HCT116 (cell line): ENCODE measurements around the gene NUP153. TPM values are rescaled to one million over a fixed set of nuclear protein-coding genes. Genes with fewer than 3 reads are reported as not detected.

ENCODE experiments used
- ATAC-seq: fragments of 200-7000 bp; cut with Tn5 transposase; 2 replicates; pipeline ENCODE4 v1.9.1; 2020; ENCODE audit warnings: mild to moderate bottlenecking, moderate library complexity
- BruUV-seq: library from RNA; stranded (reverse); fragments of 400-500 nt; replicated peaks from 2 replicates; lab custom pipeline; 2021; lab: Mats Ljungman, UMichigan
- CTCF ChIA-PET: fragments of 300-600 bp; sonication (Branson Sonifier 250); formaldehyde crosslinking; loops from one replicate; lab custom pipeline; 2021; ENCODE audit warnings: antibody characterized with exemption; lab: Charles Lee
- POLR2A ChIA-PET: fragments of 300-600, 350-600 bp; sonication (Branson Sonifier 250); formaldehyde crosslinking; loops from one replicate; lab custom pipeline; 2021; ENCODE audit warnings: antibody characterized with exemption; lab: Charles Lee
- RAD21 ChIA-PET, 2 experiments: fragments of 300-600 bp; sonication (Branson Sonifier 250); formaldehyde crosslinking; loops; one replicate each; lab custom pipeline; 2023; ENCODE audit warnings: low total read pairs in 2 of 2; ENCODE audit not compliant: uncharacterized antibody in 2 of 2, unreplicated experiment in 2 of 2, low non-redundant PET in 1 of 2; lab: Charles Lee
- DNase-seq: peaks from one replicate; pipeline ENCODE4 v3.0.0-alpha.2; 2010; ENCODE audit warnings: low read depth, low spot score
- H2AFZ ChIP-seq: fragments of 200-600 bp; shearing (Covaris generic), sonication (generic); 2 replicates; pipeline ENCODE4 v1.6.1; 2017; ENCODE audit warnings: low read depth, mixed run types, mixed read lengths, antibody characterized with exemption, low read length; ENCODE audit not compliant: poor library complexity, severe bottlenecking
- H3K27ac ChIP-seq: 2 replicates; pipeline ENCODE4 v1.5.1; 2012; ENCODE audit warnings: low read depth, low read length
- H3K27me3 ChIP-seq: fragments of 200-600 bp; sonication (generic); 2 replicates; pipeline ENCODE4 v1.6.1; 2016; ENCODE audit warnings: mixed run types, low read length, mixed read lengths; ENCODE audit not compliant: insufficient read depth
- H3K36me3 ChIP-seq, 2 experiments: fragments of 200-500 bp in 1 of 2; fragments of 200-600 bp in 1 of 2; sonication (Bioruptor generic) in 1 of 2; sonication (generic) in 1 of 2; 2 replicates each; pipeline versions ENCODE4 v1.5.1 to v1.6.1; 2014 to 2016; ENCODE audit warnings: low read length in 2 of 2, inconsistent platforms in 1 of 2, mixed read lengths in 1 of 2, mixed run types in 1 of 2; ENCODE audit not compliant: insufficient read depth in 2 of 2, control insufficient read depth in 1 of 2
- H3K4me1 ChIP-seq, 2 experiments: fragments of 200-600 bp in 1 of 2; sonication (generic) in 1 of 2; 2 replicates each; pipeline versions ENCODE4 v1.5.1 to v1.6.1; 2012 to 2017; ENCODE audit warnings: low read length in 2 of 2, inconsistent platforms in 1 of 2, mild to moderate bottlenecking in 1 of 2, mixed read lengths in 1 of 2, mixed run types in 1 of 2, moderate library complexity in 1 of 2; ENCODE audit not compliant: insufficient read depth in 2 of 2, control insufficient read depth in 1 of 2
- H3K4me2 ChIP-seq: fragments of 200-600 bp; sonication (generic); 2 replicates; pipeline ENCODE4 v1.6.1; 2017; ENCODE audit warnings: mixed run types, low read length, mixed read lengths
- H3K4me3 ChIP-seq, 2 experiments: fragments of 200-600 bp in 1 of 2; sonication (generic) in 1 of 2; replicated peaks in 1 of 2; 2 replicates each; pipeline ENCODE4 v1.5.1; 2011 to 2016; ENCODE audit warnings: low read length in 2 of 2, control low read depth in 1 of 2, low read depth in 1 of 2, mild to moderate bottlenecking in 1 of 2, mixed read lengths in 1 of 2, mixed run types in 1 of 2
- H3K79me2 ChIP-seq: fragments of 200-600 bp; sonication (generic); 2 replicates; pipeline ENCODE4 v1.6.1; 2017; ENCODE audit warnings: mild to moderate bottlenecking, mixed run types, low read length, moderate library complexity, mixed read lengths; ENCODE audit not compliant: insufficient read depth
- H3K9ac ChIP-seq: fragments of 200-600 bp; sonication (generic); 2 replicates; pipeline ENCODE4 v1.6.1; 2016; ENCODE audit warnings: low read length, mixed read lengths
- H3K9me2 ChIP-seq: fragments of 200-600 bp; sonication (generic), shearing (Covaris generic); 2 replicates; pipeline ENCODE4 v1.6.1; 2017; ENCODE audit warnings: mixed run types, mild to moderate bottlenecking, moderate library complexity; ENCODE audit not compliant: insufficient read depth
- H3K9me3 ChIP-seq, 2 experiments: fragments of 200-500 bp in 1 of 2; fragments of 200-600 bp in 1 of 2; sonication (Bioruptor generic) in 1 of 2; sonication (generic) in 1 of 2; 2 replicates each; pipeline ENCODE4 v1.6.1; 2014 to 2017; ENCODE audit warnings: low read length in 2 of 2, mixed read lengths in 2 of 2, inconsistent platforms in 1 of 2, low read depth in 1 of 2, mild to moderate bottlenecking in 1 of 2, mixed run types in 1 of 2, moderate library complexity in 1 of 2; ENCODE audit not compliant: control insufficient read depth in 1 of 2, insufficient read depth in 1 of 2
- H4K20me1 ChIP-seq: fragments of 200-600 bp; sonication (generic), shearing (Covaris generic); 2 replicates; pipeline ENCODE4 v1.6.1; 2017; ENCODE audit warnings: mixed run types, mild to moderate bottlenecking, moderate library complexity; ENCODE audit not compliant: insufficient read depth
- CEBPB ChIP-seq: IDR thresholded peaks from 2 replicates; pipeline ENCODE4 v1.6.1; 2012; ENCODE audit warnings: low read depth
- CTCF ChIP-seq, 3 experiments: fragments of 200-600 bp in 1 of 3; sonication (generic) in 1 of 3; IDR thresholded peaks in 2 of 3; conservative IDR thresholded peaks in 1 of 3; 2 replicates each; pipeline ENCODE4 v1.5.1; 2012 to 2017; ENCODE audit warnings: low read depth in 2 of 3, low read length in 2 of 3, antibody characterized with exemption in 1 of 3, borderline replicate concordance in 1 of 3, control low read depth in 1 of 3, mild to moderate bottlenecking in 1 of 3, mixed read lengths in 1 of 3, mixed run types in 1 of 3, moderate library complexity in 1 of 3; ENCODE audit not compliant: insufficient read depth in 1 of 3
- EZH2 ChIP-seq: fragments of 200-600 bp; sonication (generic); IDR thresholded peaks from 2 replicates; pipeline ENCODE4 v1.6.1; 2017; ENCODE audit warnings: antibody characterized with exemption, mixed run types
- EZH2phosphoT487 ChIP-seq: fragments of 200-600 bp; IDR thresholded peaks from 2 replicates; pipeline ENCODE4 v1.6.1; 2018; ENCODE audit warnings: antibody characterized with exemption, borderline replicate concordance
- FOSL1 ChIP-seq: IDR thresholded peaks from 2 replicates; pipeline ENCODE4 v1.6.1; 2012; ENCODE audit warnings: low read depth
- POLR2A ChIP-seq: IDR thresholded peaks from 2 replicates; pipeline ENCODE4 v1.7.0; 2011; ENCODE audit warnings: borderline replicate concordance; ENCODE audit not compliant: insufficient read depth, insufficient read length; ENCODE audit errors: extremely low read depth
- RAD21 ChIP-seq: IDR thresholded peaks from 2 replicates; pipeline ENCODE4 v1.6.1; 2012; ENCODE audit warnings: low read depth, mild to moderate bottlenecking
- SRF ChIP-seq: IDR thresholded peaks from 2 replicates; pipeline ENCODE4 v1.6.1; 2012; ENCODE audit warnings: low read depth
- ZFX ChIP-seq: fragments of 450-650 bp; IDR thresholded peaks from 2 replicates; pipeline ENCODE4 v1.6.1; 2017
- ZNF274 ChIP-seq: fragments of 200-500 bp; sonication (Bioruptor generic); IDR thresholded peaks from 2 replicates; pipeline ENCODE4 v1.6.1; 2014; ENCODE audit warnings: mild to moderate bottlenecking, low read depth, low read length, inconsistent platforms
- intact Hi-C: fragments of 100-400 bp; cut with micrococcal nuclease; formaldehyde crosslinking; loops from 2 replicates; pipeline ENCODE4 v1.10.0; 2022
- total RNA-seq: library from RNA; stranded (reverse); gene quantifications from one replicate; pipeline ENCODE4 v1.2.1, GENCODE V29; 2021; ENCODE audit not compliant: unreplicated experiment
- TF ChIP-seq, protein P1 (sequence below): IDR thresholded peaks from 2 replicates; pipeline ENCODE4 v1.6.1; 2012

Gene NUP153
- total RNA-seq, 1 experiment from 2014 or later, result 51.6 TPM

GRCh38 chr6:17653198-17653882, 53.4 kb downstream of the NUP153 start:
- DNase-seq, result no peak
- H3K27ac ChIP-seq, result no peak overlapping the region
- H3K36me3 ChIP-seq, result peaks cover 18 to 31% of the 10 kb centered on the region in 2 experiments
- no peaks in the 10 kb centered on the region for H3K4me1 ChIP-seq
- no peaks in the 10 kb centered on the region for H3K9me3 ChIP-seq
- no peaks in the 10 kb centered on the region for H4K20me1 ChIP-seq
- RAD21 ChIA-PET, result no interaction called here
- no peak overlapping the region for H3K4me2 ChIP-seq
- H3K4me3 ChIP-seq, result no peak overlapping the region
- TF ChIP-seq POLR2A, result no peak
- no peak for TF ChIP-seq ZFX
- TF ChIP-seq ZNF274, result no peak
- TF ChIP-seq CTCF (IDR thresholded peaks at IDR 0.05 in 2 of 3, conservative IDR thresholded peaks at IDR 0.05 in 1 of 3; ENCODE audit: borderline replicate concordance in 1 of 3, insufficient read depth in 1 of 3, low read depth in 2 of 3, low read length in 2 of 3), result no peak
- TF ChIP-seq, protein P1, sequence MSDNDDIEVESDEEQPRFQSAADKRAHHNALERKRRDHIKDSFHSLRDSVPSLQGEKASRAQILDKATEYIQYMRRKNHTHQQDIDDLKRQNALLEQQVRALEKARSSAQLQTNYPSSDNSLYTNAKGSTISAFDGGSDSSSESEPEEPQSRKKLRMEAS, result no peak
- TF ChIP-seq EZH2phosphoT487, result no peak
- TF ChIP-seq FOSL1, result no peak
- no peak for TF ChIP-seq CEBPB
- no peak for TF ChIP-seq EZH2
- no peak for TF ChIP-seq RAD21
- TF ChIP-seq SRF, result no peak
- TF ChIP-seq, all 23 proteins: peak for 0
- intact Hi-C loops, result no loop called here
- POLR2A ChIA-PET, result no interaction called here
- ATAC-seq, result no peak
- Histone ChIP-seq H3K27me3 (no peaks in the 10 kb centered on the region), H3K9me2 (no peaks in the 10 kb centered on the region), H2AFZ (no peak overlapping the region), H3K79me2 (peaks cover 90% of the 10 kb centered on the region), H3K9ac (no peak overlapping the region)
- CTCF ChIA-PET, result no interaction called here
- BruUV-seq, result no TSS peak
